ENCODE results near the gene A4GALT. TPM values are rescaled to one million over a fixed set of nuclear protein-coding genes. Genes with fewer than 3 reads are reported as not detected.
"Not testable (repeated sequence)": the region's sequence is repeated elsewhere in the genome, so short reads cannot be mapped to it uniquely, and the experiment has no call there.

A4GALT gene
- polyA plus RNA-seq, 1 donor, result 29.1 TPM

- no peak for DNase-seq (ENCODE audit: low read depth)
These were observed 36.9 kb downstream of the A4GALT start for GRCh38 chr22:42683578-42684283.

- DNase-seq (ENCODE audit: low read depth), result no peak
These were observed 38.4 kb downstream of the A4GALT start for GRCh38 chr22:42682113-42682851.

GRCh38 chr22:42680648-42681047, 40.0 kb downstream of the A4GALT start:
- no peak for DNase-seq (ENCODE audit: low read depth)

GRCh38 chr22:42679691-42680090, 41.0 kb downstream of the A4GALT start:
- DNase-seq (ENCODE audit: low read depth), result no peak

GRCh38 chr22:42678894-42679293, 41.8 kb downstream of the A4GALT start:
- DNase-seq (ENCODE audit: low read depth), result no peak

- not testable (repeated sequence) for DNase-seq (ENCODE audit: low read depth)
These were observed 42.7 kb downstream of the A4GALT start for GRCh38 chr22:42677936-42678335.

- no peak for DNase-seq (ENCODE audit: low read depth)
These were observed 44.5 kb downstream of the A4GALT start for GRCh38 chr22:42676059-42676607.

GRCh38 chr22:42673898-42674401, 46.7 kb downstream of the A4GALT start:
- no peak for DNase-seq (ENCODE audit: low read depth)

- DNase-seq (ENCODE audit: low read depth), result not testable (repeated sequence)
These were observed 47.6 kb downstream of the A4GALT start for GRCh38 chr22:42673071-42673470.

GRCh38 chr22:42670921-42671709, 49.6 kb downstream of the A4GALT start:
- no peak for DNase-seq (ENCODE audit: low read depth)

- DNase-seq (ENCODE audit: low read depth), result no peak
These were observed 50.6 kb downstream of the A4GALT start for GRCh38 chr22:42670046-42670445.

GRCh38 chr22:42666393-42666792, 54.3 kb downstream of the A4GALT start:
- DNase-seq (ENCODE audit: low read depth), result not testable (repeated sequence)

- DNase-seq (ENCODE audit: low read depth), result no peak
These were observed 55.5 kb downstream of the A4GALT start for GRCh38 chr22:42664976-42665831.

- no peak for DNase-seq (ENCODE audit: low read depth)
These were observed 58.5 kb downstream of the A4GALT start for GRCh38 chr22:42661985-42662831.

GRCh38 chr22:42656578-42656977, 64.1 kb downstream of the A4GALT start:
- DNase-seq (ENCODE audit: low read depth), result no peak

GRCh38 chr22:42655693-42656092, 65.0 kb downstream of the A4GALT start:
- no peak for DNase-seq (ENCODE audit: low read depth)

- DNase-seq (ENCODE audit: low read depth), result no peak
These were observed 66.1 kb downstream of the A4GALT start for GRCh38 chr22:42654436-42655073.

GRCh38 chr22:42653999-42654398, 66.7 kb downstream of the A4GALT start:
- DNase-seq (ENCODE audit: low read depth), result no peak

GRCh38 chr22:42651134-42651533, 69.5 kb downstream of the A4GALT start:
- no peak for DNase-seq (ENCODE audit: low read depth)
